Fibroblast of peridontal ligament (primary cell): ENCODE data around the gene MAP3K1.

Source experiments
- DNase-seq: peaks from one replicate; pipeline ENCODE4 v3.0.0-alpha.2; 2010; ENCODE audit errors: extremely low read depth

Gene MAP3K1

DNA sequence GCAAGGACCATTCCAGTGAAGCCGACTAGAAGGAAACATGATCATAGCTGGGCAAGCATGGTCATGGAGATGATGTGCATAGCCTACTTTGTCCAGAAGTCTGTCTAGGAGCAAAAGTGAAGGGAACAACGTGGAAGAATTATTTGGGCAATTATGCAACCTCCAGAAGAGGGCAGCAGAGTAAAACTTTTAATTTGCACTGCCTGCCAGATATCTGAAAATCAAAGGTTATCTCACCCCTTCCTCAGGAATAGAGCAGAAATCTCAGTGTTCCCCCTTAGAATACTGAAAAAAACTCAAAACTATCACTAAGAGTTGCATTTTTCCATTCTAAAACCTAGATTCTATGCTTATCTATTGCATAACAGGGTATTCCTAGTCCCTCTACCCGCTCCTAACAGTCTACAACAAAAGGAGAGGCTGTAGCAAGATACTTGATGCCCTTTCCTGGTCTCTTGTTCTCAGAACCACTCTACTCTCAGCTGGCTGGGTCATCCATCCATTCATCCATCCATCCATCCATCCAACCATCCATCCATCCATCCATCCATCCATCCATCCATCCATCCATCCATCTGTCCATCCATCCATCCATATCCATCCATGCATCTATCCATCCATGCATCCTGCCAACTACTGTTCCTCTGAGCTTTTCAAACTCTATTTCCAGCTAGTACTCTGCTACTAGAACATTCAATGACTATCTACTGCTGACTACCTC is 85.7 kb downstream of the MAP3K1 start:
- DNase-seq: peak; percentile 69

DNA sequence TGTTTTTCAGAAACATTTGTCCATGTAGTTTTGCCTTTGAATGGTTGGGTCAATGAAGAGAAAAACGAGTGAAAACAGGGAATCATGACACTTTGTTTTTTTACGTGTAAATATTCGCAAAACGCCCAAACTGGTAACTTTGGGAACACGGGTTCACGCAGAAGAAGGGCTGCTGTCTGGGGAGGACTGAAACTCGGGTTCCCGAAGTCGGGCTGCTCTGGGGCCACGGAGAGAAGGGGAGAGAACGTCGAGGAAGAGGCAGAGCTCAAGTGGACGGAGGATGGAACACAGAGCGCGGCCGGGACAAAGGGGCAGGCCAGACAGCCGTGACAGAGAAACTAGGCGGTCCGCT is 93.6 kb downstream of the MAP3K1 start:
- no peak for DNase-seq

DNA sequence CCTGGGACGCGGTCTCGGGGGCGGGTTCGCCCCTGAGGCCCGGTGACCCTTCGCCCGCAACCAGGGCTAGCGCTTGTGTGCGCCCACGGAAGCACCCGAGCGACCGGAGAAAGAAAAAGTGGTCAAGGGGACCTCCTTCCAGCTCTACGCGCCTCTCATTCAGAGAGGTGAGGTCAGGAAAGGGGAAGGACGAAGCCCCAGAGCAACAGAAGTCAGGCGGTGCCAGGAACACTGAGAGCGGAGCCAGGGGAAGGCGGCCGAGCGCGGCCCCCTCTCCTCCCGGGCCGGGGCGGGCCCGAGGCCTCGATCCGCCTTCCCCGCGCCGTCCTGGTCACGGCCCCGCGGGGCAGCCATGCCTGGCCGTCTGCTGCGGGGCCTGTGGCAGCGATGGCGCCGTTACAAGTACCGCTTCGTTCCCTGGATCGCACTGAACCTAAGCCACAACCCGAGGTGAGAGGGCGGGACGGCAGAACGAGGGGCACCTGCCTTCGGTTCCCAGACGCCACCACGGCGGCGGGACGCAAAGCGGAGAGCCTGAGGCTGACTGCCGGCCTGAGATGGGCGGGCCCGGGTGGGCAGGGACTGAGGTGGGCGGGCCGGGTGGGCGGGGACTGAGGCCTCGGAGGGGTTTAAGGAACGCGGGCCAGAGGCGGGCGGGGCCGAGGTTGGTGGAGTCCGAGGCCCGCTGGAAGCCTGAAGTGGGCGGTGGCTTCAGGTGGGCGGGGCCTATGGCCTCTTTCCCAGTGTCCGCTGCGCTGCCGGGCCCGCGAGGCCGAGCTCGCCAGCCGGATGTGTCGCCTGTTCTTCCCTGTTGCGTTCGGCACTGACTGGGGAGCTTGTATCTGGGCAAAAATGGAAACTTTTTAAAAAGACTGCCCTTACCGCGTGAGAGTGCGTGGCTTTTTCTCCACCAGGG is 94.2 kb downstream of the MAP3K1 start, which contains the start of gene SETD9:
Gene SETD9 (plus strand): TSS at position 303 of the 916 bp plus-strand sequence. CDS start 50 bp downstream, at position 353.
- peak; percentile 94 for DNase-seq

GRCh38 chr5:56910210-56910965 is 95.0 kb downstream of the MAP3K1 start:
- DNase-seq: no peak

- no peak for DNase-seq
Measured at GRCh38 chr5:56913766-56914165, 98.4 kb downstream of the MAP3K1 start.

GRCh38 chr5:56914678-56915077 is 99.3 kb downstream of the MAP3K1 start:
- no peak for DNase-seq

DNA sequence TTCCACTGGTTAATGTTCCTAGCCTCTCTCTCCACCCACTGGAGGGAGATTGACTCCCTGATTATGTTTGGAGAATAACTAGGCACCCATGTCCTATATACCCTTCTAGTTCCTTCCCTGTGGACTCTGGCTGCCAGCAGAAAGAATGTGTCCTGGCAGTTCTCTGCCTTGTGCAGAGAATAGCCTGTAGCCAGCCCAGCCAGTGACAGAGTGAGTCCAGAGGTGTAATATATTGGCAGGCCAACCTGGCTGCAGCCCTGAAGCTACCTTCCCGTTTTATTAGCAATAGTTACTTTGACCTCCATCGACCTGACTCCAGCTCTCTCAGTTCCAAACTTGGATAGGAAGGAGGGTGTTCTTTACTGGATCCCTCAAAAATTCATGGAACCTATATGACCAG is 102.2 kb downstream of the MAP3K1 start:
- no peak for DNase-seq

- DNase-seq: no peak
Measured at GRCh38 chr5:56918054-56918453, 102.7 kb downstream of the MAP3K1 start.

DNA sequence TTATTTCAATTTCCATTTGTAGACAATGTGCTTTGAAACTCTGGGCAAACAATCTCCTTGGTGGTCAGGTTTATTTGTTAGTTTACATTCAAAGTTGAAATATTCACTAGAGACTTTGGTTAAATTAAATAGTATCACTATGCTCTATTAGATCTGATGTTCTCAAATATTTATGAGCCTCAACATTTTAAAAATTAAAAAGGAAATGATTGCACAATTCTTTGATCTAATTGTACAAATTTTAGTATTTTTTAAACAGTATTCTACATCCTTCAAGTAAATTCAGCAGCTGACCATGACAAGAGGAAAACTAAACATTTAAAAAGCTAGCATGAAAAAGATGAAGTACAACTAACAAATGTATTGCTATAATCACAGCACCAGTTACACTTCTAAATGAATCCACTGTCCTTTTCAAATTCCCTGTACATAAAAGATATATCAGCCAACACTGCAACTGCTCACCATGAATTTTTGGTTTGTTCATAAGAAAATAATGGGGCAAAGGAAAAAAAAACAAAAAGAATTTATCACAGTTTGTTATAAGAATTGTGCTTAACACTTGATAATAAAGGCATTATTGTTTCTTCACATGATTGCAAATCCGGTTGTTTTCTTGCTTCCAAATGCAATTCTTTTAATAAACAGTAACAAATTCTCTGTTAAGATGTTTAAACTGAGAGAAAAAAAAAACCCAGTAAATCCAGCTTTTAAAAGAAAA is 104.8 kb downstream of the MAP3K1 start:
- DNase-seq: no peak

- DNase-seq: no peak
Measured at GRCh38 chr5:56922922-56923321, 107.6 kb downstream of the MAP3K1 start.

GRCh38 chr5:56934325-56934724 is 119.0 kb downstream of the MAP3K1 start:
- DNase-seq: no peak

DNA sequence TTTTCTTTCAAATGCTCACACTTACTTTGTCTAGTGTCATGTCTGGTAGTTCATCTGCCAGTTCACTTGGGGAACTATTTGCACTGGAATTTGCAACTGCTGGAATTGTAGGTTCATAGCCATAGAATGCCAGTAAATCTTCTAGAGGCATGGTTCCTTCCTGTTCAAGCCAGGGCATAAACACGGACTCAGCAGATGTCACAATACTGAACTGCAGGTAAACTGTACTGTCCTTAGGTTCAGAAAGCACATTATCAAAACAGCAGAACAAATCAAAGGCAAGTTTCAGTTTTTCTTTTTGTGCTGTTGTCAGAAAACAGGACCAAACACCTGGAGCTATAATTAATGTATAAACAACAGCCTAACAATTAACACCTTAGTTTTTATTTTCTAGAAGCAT is 123.5 kb downstream of the MAP3K1 start:
- no peak for DNase-seq

DNA sequence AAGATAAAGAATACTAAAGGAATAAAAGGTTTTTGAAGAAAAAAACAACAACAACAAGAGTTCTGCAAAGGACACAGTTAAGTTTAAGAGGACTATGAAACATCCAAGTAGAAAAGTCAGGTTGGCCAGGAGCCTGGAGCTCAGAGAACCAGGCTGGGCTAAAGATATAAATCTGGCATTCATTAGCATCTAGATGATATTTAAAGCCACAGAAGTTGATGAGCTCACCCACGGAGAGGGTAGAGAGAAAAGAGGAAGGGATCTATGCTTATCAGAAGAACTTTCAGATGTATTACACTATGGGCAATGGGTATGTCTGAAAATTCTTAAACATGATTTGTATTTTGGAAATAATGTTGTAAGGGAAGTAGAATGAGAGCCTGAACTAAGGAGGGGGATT is 126.6 kb downstream of the MAP3K1 start:
- peak; percentile 93 for DNase-seq
